COLO668 (cell line): Measurements from ENCODE around the gene RAB1A.
A peak's percentile ranks its signal among the peaks of the same experiment; 100 is the strongest.

Source experiments
- DNase-seq: peaks from one replicate; lab custom pipeline; 2025; ENCODE audit not compliant: unreplicated experiment; lab: John Stamatoyannopoulos, UW

Gene RAB1A

DNA sequence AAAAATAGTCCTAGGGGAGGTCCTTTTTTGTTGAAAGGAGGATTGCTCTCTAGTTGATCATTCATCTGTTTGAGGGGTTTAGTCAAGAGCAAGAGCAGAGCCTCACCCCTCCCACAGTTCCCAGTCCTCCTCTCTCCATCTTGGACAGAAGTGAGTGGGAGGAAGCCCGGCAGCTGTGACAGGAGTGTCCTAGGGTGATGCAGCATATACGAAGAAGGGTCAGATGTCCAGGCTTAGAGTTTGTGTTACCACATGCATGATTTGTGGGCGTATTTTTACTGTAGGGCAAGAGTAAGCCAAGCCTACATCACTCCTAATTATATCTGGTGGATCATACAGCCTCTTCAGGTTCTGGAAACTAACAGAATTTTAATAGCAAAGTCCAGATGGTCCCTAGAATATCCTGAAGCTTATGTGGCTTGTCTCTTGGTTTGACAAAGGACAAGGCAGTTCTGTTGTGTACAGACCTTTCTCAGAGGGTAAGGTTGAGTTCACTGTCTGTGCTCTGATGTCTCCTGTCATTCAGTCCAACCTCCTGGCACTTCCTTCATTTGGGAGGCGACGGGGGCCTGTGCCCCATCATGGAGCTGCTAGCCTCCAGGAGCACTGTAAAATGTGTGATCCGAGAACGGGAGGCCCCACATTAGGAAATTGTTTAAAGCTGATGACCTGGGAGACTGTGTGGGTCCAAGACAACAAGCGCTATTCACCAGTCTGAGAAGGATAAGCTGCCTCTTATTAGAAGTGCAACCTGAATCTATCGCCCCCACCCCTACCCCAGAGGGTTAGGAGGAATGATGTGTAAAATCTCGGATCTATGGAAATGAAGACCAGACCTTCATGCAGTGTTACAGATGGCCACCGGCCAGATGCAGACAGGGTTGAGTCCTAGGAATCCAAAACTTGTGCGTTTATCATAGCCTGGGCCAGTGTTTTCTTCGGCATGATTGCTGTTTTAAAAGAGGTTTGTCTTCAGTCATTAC lies 66.8 kb downstream of the RAB1A start:
- no peak for DNase-seq

- DNase-seq: no peak
These were observed 68.0 kb downstream of the RAB1A start for GRCh38 chr2:65061910-65062339.

- no peak for DNase-seq
These were observed 68.6 kb downstream of the RAB1A start for GRCh38 chr2:65061146-65061909.

DNA sequence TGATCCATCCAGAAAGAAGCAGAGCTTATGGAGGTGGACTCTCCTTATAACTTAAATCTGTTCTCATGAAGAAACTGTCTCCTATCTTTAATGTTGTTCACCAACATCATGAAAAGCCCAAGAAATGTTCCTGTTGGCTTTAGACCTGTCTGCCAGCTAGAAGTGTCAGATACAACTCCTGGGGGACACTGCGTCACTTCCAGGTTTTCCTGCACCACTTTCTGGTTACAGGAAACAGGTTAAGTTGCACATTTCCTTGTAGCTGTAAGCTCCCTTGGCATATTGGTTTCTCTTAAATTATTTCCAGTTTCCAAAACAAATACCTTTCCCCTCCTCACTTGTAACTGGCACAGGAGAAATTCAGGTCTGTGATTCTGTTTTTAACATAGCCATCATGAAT lies 70.8 kb downstream of the RAB1A start:
- DNase-seq: no peak

DNA sequence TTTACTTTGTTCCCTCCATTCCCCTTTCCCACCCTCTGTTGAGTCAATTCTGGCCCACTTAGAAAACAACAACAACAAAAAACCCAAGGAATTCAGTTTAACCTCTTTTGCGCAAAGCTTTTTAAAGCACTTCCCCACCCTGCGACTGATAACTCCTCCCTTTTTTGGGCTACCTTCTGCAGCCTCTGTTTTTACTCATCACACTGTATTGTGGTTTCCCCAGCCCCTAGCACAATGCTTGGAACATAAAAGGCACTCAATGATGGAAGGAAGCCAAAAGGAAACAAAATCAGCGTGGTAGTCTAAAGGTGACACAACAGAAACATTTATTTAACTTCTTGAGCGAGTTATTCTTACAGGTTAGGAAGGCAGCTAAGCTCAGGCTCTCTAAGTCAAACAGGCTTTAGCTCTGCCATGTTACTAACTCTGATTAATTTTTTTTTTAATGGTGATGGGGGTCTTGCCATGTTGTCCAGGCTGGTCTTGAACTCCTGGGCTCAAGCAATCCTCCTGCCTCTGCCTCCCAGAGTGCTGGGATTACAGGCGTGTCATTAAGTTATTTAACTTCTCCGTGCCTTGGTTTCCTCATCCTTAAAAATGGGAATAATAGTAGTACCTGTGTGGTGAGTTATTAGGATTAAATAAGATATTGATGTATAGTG lies 72.4 kb downstream of the RAB1A start:
- peak; percentile 19 for DNase-seq

- DNase-seq: no peak
These were observed 72.9 kb downstream of the RAB1A start for GRCh38 chr2:65057054-65057375.

GRCh38 chr2:65056215-65057053 lies 73.5 kb downstream of the RAB1A start, which contains the start of gene CEP68:
CEP68 (plus strand) TSS chr2:65056416; CDS start chr2:65069445, 13,029 bp downstream.
- DNase-seq: peak; percentile 96

DNA sequence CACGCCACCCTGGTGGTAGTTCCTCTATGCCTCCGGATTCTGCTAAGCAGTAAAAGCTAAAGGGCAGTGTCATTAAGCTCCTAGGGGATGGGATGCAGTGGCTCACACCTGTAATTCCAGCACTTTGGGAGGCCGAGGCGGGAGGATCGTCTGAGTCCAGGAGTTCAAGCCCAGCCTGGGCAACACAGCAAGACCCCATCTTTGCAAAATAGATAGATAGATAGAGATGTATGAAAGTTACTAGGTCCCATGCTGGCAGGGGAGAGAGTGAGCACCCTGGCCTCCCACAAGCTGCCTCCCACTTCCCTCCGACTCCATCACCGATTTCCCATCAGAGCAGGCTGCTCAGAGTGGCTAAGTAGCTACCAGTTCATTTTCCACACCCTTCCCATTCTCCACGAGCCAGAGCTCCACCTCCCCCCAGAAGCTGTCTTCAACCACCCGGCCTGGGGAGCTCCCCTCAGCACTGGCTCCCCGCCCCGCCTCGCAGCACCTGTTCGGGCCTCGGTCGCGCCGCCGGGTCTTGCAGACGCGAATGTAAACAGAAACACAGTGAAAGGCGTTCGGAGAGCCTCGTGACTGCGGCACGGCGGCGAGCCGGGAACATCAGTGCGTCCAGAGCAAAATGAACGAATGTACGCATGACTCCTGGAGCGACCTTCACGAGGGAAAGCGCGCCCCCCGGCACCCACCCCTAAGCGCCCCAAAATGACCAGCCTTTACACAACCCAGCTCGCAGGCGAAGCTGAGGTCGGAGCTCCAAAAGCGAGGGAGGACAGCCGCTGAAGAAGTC lies 74.3 kb downstream of the RAB1A start:
- DNase-seq: peak; percentile 84

- DNase-seq: no peak
These were observed 75.0 kb downstream of the RAB1A start for GRCh38 chr2:65054749-65055421.

GRCh38 chr2:65053199-65053598 lies 76.7 kb downstream of the RAB1A start:
- no peak for DNase-seq

DNA sequence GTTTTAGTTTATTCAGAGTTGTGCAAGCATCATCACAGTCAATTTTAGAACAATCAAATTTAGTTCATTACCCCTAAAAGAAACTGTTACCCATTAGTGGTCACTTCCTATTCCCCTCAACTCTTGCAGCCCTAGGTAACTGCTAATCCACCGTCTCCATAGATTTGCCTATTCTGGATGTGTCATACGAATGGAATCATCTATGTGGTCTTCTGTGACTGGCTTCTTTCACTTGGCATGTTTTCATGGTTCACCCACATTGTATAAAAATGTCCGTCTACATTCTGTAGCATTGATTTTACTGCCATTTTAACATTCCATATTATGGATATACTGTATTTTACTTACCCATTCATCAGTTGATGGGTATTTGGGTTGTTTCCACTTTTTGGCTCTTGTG lies 79.0 kb downstream of the RAB1A start:
- DNase-seq: no peak

DNA sequence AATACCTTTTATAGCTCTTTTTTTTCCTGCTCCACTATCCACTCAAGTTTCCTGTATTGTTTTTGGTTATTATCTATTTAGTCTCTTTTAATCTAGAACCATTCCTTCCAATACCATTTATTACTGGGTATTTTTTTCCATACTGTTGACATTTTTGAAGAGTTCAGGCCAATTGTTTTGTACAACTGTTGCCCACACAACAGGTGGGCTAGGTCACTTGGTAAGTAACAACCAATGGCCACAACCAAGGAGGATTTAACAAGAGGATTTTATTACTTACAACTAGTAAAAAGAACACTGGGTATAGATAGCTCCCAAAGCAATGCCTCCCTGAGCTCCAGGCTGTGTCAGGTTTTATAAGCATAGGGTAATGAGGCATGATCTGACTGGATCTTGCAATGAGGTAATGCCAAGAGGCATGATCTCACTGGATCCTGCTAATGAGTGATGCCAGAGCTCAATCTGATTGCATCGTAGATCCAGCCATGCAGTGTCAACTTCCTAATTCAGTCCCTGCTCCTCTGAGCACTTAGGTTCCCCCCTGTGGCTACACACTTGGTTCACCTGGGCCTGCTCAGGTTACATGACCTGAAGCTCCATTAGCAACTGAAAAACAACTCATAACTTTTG lies 80.8 kb downstream of the RAB1A start:
- DNase-seq: peak; percentile 58

GRCh38 chr2:65046633-65047407 lies 83.1 kb downstream of the RAB1A start:
- DNase-seq: no peak

DNA sequence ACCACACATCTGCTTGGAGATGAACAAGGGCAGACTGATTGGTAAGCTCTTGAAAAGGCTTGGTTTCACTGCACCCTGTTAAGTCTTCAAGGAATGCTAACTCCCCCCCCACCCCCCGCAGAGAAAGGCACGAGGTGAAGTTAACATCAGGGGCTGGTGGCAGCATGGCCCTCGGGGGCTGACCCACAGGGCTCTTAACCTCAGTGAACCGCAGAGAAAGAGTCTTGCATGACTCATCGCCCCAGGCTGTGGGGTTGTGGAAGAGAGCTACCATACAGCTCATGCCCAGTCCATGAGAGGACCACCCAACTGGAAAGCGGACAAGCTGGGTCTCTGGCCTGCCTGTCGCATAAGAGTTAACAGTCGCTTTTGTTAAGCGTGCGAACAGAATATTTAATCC lies 84.3 kb downstream of the RAB1A start:
- DNase-seq: no peak

DNA sequence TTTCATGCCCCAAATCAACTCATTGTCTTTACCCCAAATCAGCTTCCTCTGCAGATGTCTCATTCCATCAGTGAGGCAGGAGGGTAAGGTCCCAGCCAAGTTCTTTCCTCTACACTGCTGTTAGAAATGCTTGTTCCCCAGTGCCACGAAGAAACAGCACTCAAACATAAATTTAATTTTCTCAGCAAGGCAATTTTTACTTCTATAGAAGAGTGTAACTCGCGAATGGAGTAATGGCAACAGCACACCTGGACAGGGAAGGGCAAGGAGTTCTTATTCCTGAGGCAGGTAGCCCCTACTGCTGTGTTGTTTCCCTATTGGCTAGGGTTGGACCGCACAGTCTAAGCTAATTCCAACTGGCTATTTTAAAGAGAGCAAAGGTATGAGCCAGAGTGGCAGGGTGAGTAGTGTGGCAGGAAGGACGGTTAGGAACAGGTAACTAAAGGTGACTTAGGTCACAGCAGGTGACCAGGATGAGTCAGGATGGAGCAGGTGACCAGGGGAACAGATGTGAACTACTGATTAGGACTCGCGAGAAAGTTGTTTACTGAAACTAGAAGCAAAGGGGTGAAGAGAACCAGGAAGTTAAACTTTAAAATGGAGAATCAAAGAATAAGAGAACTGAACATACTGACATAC lies 85.7 kb downstream of the RAB1A start:
- no peak for DNase-seq

GRCh38 chr2:65043001-65043400 lies 86.9 kb downstream of the RAB1A start:
- no peak for DNase-seq

DNA sequence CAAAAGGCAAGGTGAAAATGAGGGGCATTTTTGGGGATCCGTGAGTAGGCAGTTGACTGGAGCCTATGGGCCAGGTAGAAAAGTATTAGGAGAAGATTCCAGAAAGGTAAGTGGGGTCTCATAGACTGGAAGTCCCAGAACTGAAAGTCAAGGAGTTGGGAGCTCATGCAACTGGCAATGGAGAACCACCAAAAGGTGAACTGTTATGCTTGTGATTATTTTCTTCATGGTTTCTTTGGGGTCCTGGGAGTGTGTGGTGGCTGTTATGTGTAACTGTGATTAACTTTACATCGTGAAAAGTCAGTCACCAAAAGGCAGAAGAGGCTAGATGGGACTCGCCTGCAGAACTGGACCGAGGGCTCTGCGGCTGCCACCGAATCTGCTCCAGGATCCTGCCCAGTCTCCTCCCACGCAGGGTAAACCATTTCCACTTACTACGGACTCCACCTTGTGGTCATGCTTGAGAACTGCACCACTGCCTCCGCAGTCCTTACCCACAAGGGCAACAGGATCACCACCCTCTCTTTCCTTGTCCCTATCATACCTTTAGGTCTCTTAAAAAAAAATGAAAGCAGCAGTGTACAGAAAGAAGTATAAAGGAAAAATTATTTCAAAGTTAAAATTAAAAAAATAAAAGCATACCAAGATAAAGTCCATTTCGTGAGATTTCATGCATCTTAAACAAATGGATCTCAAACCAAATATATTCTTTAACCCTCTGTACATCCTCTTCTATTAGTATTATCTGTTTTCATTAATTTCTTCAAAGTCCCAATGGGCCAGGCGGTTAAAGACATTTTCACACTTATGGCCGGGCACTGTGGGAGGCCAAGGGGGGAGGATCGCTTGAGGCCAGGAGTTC lies 89.3 kb downstream of the RAB1A start:
- peak; percentile 77 for DNase-seq
